Endothelial cell of umbilical vein (primary cell): ENCODE data around the gene NADK. TPM values are rescaled to one million over a fixed set of nuclear protein-coding genes. Genes with fewer than 3 reads are reported as not detected.
"Not testable (repeated sequence)": the region's sequence is repeated elsewhere in the genome, so short reads cannot be mapped to it uniquely, and the experiment has no call there.

Source experiments
- BruUV-seq: library from RNA; stranded (reverse); fragments of 400-500 nt; replicated peaks from 2 replicates; lab custom pipeline; 2021; lab: Mats Ljungman, UMichigan
- CTCF ChIA-PET: fragments of 300-600, 350-600 bp; sonication (Branson Sonifier 250); formaldehyde crosslinking; loops from one replicate; lab custom pipeline; 2021; ENCODE audit warnings: antibody characterized with exemption, inconsistent platforms; lab: Charles Lee
- POLR2A ChIA-PET: fragments of 300-600, 350-600 bp; sonication (Branson Sonifier 250); formaldehyde crosslinking; loops from one replicate; lab custom pipeline; 2021; ENCODE audit warnings: antibody characterized with exemption, inconsistent platforms; lab: Charles Lee
- DNase-seq: peaks from one replicate; pipeline ENCODE4 v3.0.0-alpha.2; 2011; ENCODE audit warnings: low read depth, low spot score
- FAIRE-seq: peaks from 2 replicates; lab custom pipeline; 2011; peaks lifted over from hg19 to GRCh38; lab: Jason Lieb, UNC
- H2AFZ ChIP-seq: 2 replicates; pipeline ENCODE4 v1.6.0; 2012; ENCODE audit warnings: low read depth, low read length, control low read depth, inconsistent platforms
- H3K27ac ChIP-seq: 2 replicates; pipeline ENCODE4 v1.5.1; 2011; ENCODE audit warnings: low read depth, mild to moderate bottlenecking, control low read depth, low read length, moderate library complexity; ENCODE audit not compliant: insufficient read depth
- H3K27me3 ChIP-seq, 2 experiments: 2 replicates each; pipeline versions ENCODE4 v1.6.0 to v1.6.1; 2011; ENCODE audit warnings: low read length in 2 of 2, mixed read lengths in 1 of 2; ENCODE audit not compliant: control insufficient read depth in 2 of 2, insufficient read depth in 2 of 2
- H3K36me3 ChIP-seq, 2 experiments: 2 replicates in 1 of 2; 3 replicates in 1 of 2; pipeline ENCODE4 v1.5.1; 2011; ENCODE audit warnings: low read length in 2 of 2, mild to moderate bottlenecking in 1 of 2, moderate library complexity in 1 of 2; ENCODE audit not compliant: control insufficient read depth in 2 of 2, insufficient read depth in 2 of 2; ENCODE audit errors: extremely low read depth in 1 of 2
- H3K4me1 ChIP-seq: 3 replicates; pipeline ENCODE4 v1.5.1; 2011; ENCODE audit warnings: mild to moderate bottlenecking, low read length; ENCODE audit not compliant: control insufficient read depth, insufficient read depth; ENCODE audit errors: extremely low read depth
- H3K4me2 ChIP-seq: 2 replicates; pipeline ENCODE4 v1.6.1; 2011; ENCODE audit warnings: low read length, control low read depth, mixed read lengths; ENCODE audit not compliant: insufficient read depth
- H3K4me3 ChIP-seq, 3 experiments: fragments of 200-600 bp in 1 of 3; sonication (generic), shearing (Covaris generic) in 1 of 3; replicated peaks in 1 of 3; 2 replicates each; pipeline ENCODE4 v1.5.1; 2011 to 2016; ENCODE audit warnings: control low read depth in 3 of 3, low read length in 3 of 3, mild to moderate bottlenecking in 2 of 3, inconsistent platforms in 1 of 3, low read depth in 1 of 3, moderate library complexity in 1 of 3; ENCODE audit not compliant: insufficient read depth in 1 of 3
- H3K79me2 ChIP-seq: 2 replicates; pipeline ENCODE4 v1.6.0; 2012; ENCODE audit warnings: low read length, inconsistent platforms; ENCODE audit not compliant: control insufficient read depth, insufficient read depth
- H3K9ac ChIP-seq: replicated peaks from 2 replicates; pipeline ENCODE3; 2011; ENCODE audit warnings: low read length, control low read depth; ENCODE audit not compliant: insufficient read depth; ENCODE audit errors: extremely low read depth
- H3K9me1 ChIP-seq: replicated peaks from 3 replicates; pipeline ENCODE4 v1.6.0; 2011; ENCODE audit warnings: mild to moderate bottlenecking, low read length; ENCODE audit not compliant: control insufficient read depth, insufficient read depth; ENCODE audit errors: extremely low read depth
- H3K9me3 ChIP-seq: replicated peaks from 2 replicates; pipeline ENCODE4 v1.5.1; 2012; ENCODE audit warnings: low read length, inconsistent platforms; ENCODE audit not compliant: control insufficient read depth, insufficient read depth
- H4K20me1 ChIP-seq: replicated peaks from 2 replicates; pipeline ENCODE3; 2011; ENCODE audit warnings: mild to moderate bottlenecking, low read length; ENCODE audit not compliant: control insufficient read depth, insufficient read depth; ENCODE audit errors: extremely low read depth
- JUN ChIP-seq: IDR thresholded peaks from 2 replicates; pipeline ENCODE4 v1.6.1; 2011; ENCODE audit warnings: borderline replicate concordance, low read depth; ENCODE audit not compliant: insufficient read length, insufficient read depth
- dilution Hi-C: fragments of 300-500 bp; cut with MboI; formaldehyde crosslinking; loops from one replicate; pipeline ENCODE4 v1.15.0; 2019; ENCODE audit warnings: low sequenced_read_pairs; ENCODE audit not compliant: extremely low pct_ligation_motif_present
- intact Hi-C: fragments of 100-400 bp; cut with micrococcal nuclease; formaldehyde crosslinking; loops from one replicate; pipeline ENCODE4 v1.10.0; 2022
- polyA plus RNA-seq, 4 experiments: library from polyadenylated mRNA; depleted of rRNA in 3 of 4; stranded (reverse) in 3 of 4; unstranded in 1 of 4; fragments of >200 nt; gene quantifications; 2 replicates each; pipeline versions ENCODE4 v1.2.1 to v1.2.3, GENCODE V29; 2011 to 2012; ENCODE audit warnings: missing spikeins in 1 of 4
- total RNA-seq: library from RNA; stranded (reverse); gene quantifications from 2 replicates; pipeline ENCODE4 v1.2.3, GENCODE V29; 2021

Gene NADK
- total and polyA plus RNA-seq, 2 donors (not counting 3 experiments of a cell fraction or from before 2014, with no cell fraction given): 68.5 to 88.8 TPM

GRCh38 chr1:1737675-1738590 lies 40.3 kb downstream of the NADK start:
- H4K20me1 ChIP-seq, CTCF ChIA-PET, FAIRE-seq, H3K79me2 ChIP-seq, H3K4me1 ChIP-seq, POLR2A ChIA-PET, H2AFZ ChIP-seq, H3K4me2 ChIP-seq, intact Hi-C loops, BruUV-seq, H3K9me1 ChIP-seq, H3K27me3 ChIP-seq, dilution Hi-C loops, H3K9me3 ChIP-seq, H3K9ac ChIP-seq, H3K4me3 ChIP-seq, H3K27ac ChIP-seq, DNase-seq: not testable (repeated sequence)
- peaks cover 0 to 11% of the 10 kb centered on the region in 2 experiments for H3K36me3 ChIP-seq

- dilution Hi-C loops (no loop called here), intact Hi-C loops (no loop called here)
- FAIRE-seq: no peak
- H3K9me3 ChIP-seq: no peaks in the 10 kb centered on the region
- no peak overlapping the region for H3K27ac ChIP-seq
- no peak for DNase-seq
- TF ChIP-seq JUN: no peak
- H3K4me3 ChIP-seq: no peak overlapping the region
- no TSS peak for BruUV-seq
- no peaks in the 10 kb centered on the region for H3K27me3 ChIP-seq
- POLR2A ChIA-PET: no interaction called here
- H3K4me2 ChIP-seq: no peak overlapping the region
- H3K79me2 ChIP-seq: no peaks in the 10 kb centered on the region
- peaks cover 0 to 22% of the 10 kb centered on the region in 2 experiments for H3K36me3 ChIP-seq
- no peaks in the 10 kb centered on the region for H3K9me1 ChIP-seq
- CTCF ChIA-PET: interaction anchor here (1.5 kb wide), 1 partner anchor 174 kb away, joined by 4 read pairs; no protein-coding TSS in a partner anchor
- no peaks in the 10 kb centered on the region for H3K4me1 ChIP-seq
- H4K20me1 ChIP-seq: no peaks in the 10 kb centered on the region
- H2AFZ ChIP-seq: no peak overlapping the region
- no peak overlapping the region for H3K9ac ChIP-seq
These were observed 45.9 kb downstream of the NADK start for GRCh38 chr1:1732381-1732780.
